ENCODE results near the gene KNTC1.

KNTC1 gene

DNA sequence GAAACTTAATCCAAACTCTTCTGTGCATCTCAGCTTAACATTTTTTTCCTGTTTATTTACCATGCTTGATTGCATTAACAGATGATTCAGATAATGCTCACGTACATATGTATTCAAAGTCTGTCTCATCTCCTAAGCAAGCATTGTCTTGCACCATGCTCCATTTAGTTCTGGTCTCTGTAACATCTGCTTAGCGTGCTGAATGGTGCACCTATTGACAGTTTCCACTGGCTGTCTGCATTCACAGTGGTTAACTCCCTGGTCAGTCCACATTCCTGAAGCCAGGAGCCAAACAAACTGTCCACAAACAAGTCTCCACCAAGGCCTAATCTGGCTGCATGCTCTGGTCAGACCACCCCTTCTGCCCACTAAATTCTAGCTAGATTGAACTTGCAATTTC is 83.9 kb downstream of the KNTC1 start:
- Mint-ChIP-seq H3K4me3 (no peak overlapping the region), H3K36me3 (ENCODE audit: low read depth) (peaks cover 41% of the 10 kb centered on the region), H3K27me3 (ENCODE audit: low read depth, poor library complexity) (no peaks in the 10 kb centered on the region), H3K27ac (peak overlapping the region; percentile 34), H3K9me3 (no peaks in the 10 kb centered on the region), H3K4me1 (no peaks in the 10 kb centered on the region)
- DNase-seq = no peak
- TF ChIP-seq, protein P1, sequence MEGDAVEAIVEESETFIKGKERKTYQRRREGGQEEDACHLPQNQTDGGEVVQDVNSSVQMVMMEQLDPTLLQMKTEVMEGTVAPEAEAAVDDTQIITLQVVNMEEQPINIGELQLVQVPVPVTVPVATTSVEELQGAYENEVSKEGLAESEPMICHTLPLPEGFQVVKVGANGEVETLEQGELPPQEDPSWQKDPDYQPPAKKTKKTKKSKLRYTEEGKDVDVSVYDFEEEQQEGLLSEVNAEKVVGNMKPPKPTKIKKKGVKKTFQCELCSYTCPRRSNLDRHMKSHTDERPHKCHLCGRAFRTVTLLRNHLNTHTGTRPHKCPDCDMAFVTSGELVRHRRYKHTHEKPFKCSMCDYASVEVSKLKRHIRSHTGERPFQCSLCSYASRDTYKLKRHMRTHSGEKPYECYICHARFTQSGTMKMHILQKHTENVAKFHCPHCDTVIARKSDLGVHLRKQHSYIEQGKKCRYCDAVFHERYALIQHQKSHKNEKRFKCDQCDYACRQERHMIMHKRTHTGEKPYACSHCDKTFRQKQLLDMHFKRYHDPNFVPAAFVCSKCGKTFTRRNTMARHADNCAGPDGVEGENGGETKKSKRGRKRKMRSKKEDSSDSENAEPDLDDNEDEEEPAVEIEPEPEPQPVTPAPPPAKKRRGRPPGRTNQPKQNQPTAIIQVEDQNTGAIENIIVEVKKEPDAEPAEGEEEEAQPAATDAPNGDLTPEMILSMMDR (IDR thresholded peaks at IDR 0.05) = no peak

DNA sequence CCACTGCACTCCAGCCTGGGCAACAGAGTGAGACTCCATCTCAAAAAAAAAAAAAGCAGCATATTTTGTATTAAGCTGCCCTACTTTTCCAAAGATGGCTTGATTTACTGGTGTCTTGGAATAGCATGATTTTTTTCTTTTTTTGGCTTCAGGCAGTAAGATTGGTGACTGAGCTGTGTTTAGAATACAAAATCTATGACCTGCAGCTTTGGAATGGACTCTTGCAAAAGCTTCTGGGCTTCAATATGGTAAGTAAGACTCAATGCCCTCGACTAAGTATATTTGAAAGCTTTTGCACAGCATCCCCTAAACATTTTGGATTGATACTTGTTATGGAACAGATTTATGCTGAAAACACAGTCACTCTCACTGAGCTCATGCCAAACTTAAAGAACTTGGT is 87.8 kb downstream of the KNTC1 start:
- Mint-ChIP-seq H3K27ac (no peak overlapping the region), H3K4me3 (no peak overlapping the region), H3K27me3 (ENCODE audit: low read depth, poor library complexity) (no peaks in the 10 kb centered on the region), H3K4me1 (no peaks in the 10 kb centered on the region), H3K36me3 (ENCODE audit: low read depth) (peaks cover 62% of the 10 kb centered on the region), H3K9me3 (no peaks in the 10 kb centered on the region)
- DNase-seq = no peak
- TF ChIP-seq, protein P1 (IDR thresholded peaks at IDR 0.05) = no peak

DNA sequence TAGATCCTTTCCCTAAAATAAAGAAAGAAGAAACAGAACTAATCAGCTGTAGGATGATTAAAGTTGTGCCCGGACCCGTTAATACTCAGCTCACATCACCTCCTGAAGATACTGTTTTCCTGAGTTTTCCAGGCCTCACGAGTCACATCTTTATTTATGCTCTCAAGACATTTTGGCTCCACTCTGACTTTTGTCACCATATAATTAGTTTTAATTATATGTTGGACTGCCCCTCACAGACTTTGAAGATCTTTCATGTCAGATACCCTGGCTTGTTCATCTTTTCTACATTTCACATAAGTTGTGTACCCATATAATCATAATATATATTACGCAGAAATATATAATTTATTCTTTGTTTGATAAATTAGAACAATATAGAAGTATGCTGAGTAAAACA is 88.7 kb downstream of the KNTC1 start:
- Mint-ChIP-seq H3K27ac (no peak overlapping the region), H3K9me3 (no peaks in the 10 kb centered on the region), H3K36me3 (ENCODE audit: low read depth) (peaks cover 66% of the 10 kb centered on the region), H3K27me3 (ENCODE audit: low read depth, poor library complexity) (no peaks in the 10 kb centered on the region), H3K4me3 (no peak overlapping the region), H3K4me1 (no peaks in the 10 kb centered on the region)
- no peak for DNase-seq
- TF ChIP-seq, protein P1 (IDR thresholded peaks at IDR 0.05) = no peak

DNA sequence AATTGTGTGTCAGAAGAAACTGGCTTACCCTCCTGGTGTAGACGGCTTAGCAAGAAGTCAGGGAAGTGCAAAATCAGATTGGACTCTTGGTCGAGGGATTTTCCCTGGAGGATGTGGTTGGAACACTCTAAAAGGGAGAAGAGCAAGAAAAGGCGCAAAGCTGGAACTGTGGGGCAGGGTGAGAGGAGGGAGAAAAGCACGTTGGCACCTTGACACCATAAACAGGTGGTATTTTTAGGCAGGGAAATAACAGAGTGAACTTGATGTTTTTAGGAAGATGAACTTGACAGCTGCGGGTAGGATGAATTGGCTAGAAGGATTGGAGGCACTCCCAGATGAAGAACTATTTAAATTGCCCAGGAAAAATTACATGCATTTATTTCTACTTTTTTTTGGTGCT is 108.4 kb downstream of the KNTC1 start:
- TF ChIP-seq, protein P1 (IDR thresholded peaks at IDR 0.05) = no peak
- Mint-ChIP-seq H3K27me3 (ENCODE audit: low read depth, poor library complexity) (no peaks in the 10 kb centered on the region), H3K36me3 (ENCODE audit: low read depth) (peaks cover 17% of the 10 kb centered on the region), H3K9me3 (no peaks in the 10 kb centered on the region), H3K4me3 (no peak overlapping the region), H3K27ac (peak overlapping the region; percentile 73), H3K4me1 (peaks cover 5% of the 10 kb centered on the region)
- no peak for DNase-seq

DNA sequence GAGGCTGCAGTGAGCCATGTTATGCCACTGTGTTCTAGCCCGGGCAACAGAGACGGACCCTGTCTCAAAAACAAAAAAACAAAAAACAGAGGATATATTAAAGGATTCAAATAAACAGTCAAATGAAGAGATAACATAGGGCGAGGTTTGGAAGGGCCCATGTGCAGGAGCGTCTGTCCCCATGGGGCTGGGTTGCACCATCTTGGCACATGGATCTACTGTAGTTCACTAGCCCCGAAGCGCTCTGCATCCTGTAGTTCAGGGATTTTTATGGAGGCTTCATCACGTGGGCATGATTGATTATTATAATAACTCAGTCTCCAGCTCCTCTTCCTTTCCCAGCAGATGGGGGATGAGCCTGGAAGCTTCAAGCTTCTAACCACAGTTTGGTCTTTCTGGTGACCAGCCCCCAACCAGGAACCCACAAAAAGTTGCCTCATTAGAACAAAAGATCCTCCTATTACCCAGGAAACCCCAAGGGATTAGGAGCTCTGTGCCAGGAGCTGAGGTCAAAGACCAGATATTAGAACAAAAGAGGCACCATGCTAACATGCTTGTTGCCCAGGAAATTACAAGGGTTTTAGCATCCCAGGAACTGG is 116.3 kb downstream of the KNTC1 start:
- TF ChIP-seq, protein P1 (IDR thresholded peaks at IDR 0.05) = no peak
- Mint-ChIP-seq H3K27me3 (ENCODE audit: low read depth, poor library complexity) (peaks cover 6% of the 10 kb centered on the region), H3K36me3 (ENCODE audit: low read depth) (no peaks in the 10 kb centered on the region), H3K27ac (no peak overlapping the region), H3K4me1 (peaks cover 13% of the 10 kb centered on the region), H3K9me3 (no peaks in the 10 kb centered on the region), H3K4me3 (no peak overlapping the region)
- no peak for DNase-seq

DNA sequence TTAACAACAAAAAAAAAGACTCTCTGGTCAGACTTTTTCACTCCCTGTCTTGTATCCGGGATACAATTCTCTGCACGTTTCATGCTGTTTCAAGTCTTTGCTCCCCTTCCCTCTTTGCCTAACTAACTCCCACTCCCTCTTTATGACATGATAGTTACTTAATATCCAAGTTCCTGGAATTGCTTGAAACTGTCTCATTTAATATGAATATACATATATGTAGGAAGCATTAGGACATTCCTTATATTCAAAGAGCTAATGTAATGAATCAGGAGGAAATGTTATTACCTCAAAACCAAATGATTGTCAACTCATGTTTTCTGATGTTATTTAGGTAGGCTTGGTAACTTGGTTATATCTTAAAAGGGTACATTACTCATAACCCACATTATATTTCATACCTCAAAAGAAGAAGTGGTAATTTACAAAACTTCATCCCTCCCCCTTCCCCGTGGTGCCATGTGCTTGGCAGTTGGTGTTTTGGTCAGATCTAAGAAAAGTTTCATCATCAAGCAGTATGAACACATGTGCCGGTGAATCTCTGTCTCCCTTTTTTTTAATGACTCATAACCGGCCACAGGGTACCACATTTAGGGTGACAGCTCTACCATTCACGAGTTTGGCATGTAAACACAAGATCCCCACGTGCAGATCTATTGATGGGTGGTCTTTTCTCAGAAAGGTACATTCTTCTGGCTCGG is 119.6 kb downstream of the KNTC1 start:
- peaks cover 13% of the 10 kb centered on the region for H3K4me1 Mint-ChIP-seq
- DNase-seq = no peak
- TF ChIP-seq, protein P1 (IDR thresholded peaks at IDR 0.05) = no peak
- H3K9me3 Mint-ChIP-seq = no peaks in the 10 kb centered on the region
- H3K4me3 Mint-ChIP-seq = no peak overlapping the region
- H3K27ac Mint-ChIP-seq = no peak overlapping the region
- peaks cover 12% of the 10 kb centered on the region for H3K27me3 Mint-ChIP-seq (ENCODE audit: low read depth, poor library complexity)
- peaks cover 4% of the 10 kb centered on the region for H3K36me3 Mint-ChIP-seq (ENCODE audit: low read depth)
